ENCODE results near the gene KIF3C.

- TF ChIP-seq CTCF (IDR thresholded peaks at IDR 0.05) (no peak), POLR2AphosphoS5 (IDR thresholded peaks at IDR 0.05; ENCODE audit: low read depth, low read length) (no peak), REST (IDR thresholded peaks at IDR 0.05; ENCODE audit: insufficient read depth in 1 of 2, low read depth in 2 of 2, low read length in 1 of 2) (no peak), SIN3A (IDR thresholded peaks at IDR 0.05; ENCODE audit: borderline replicate concordance, insufficient read depth, low read depth, low read length) (no peak), TCF7L2 (IDR thresholded peaks at IDR 0.05; ENCODE audit: low read depth, low read length) (no peak)
These were observed 55.1 kb downstream of the KIF3C start for GRCh38 chr2:25926984-25927756.

All from Panc1 (cell line).